OCI-LY7 (cell line): ENCODE results near the gene ZNF574. TPM values are rescaled to one million over a fixed set of nuclear protein-coding genes. Genes with fewer than 3 reads are reported as not detected.

ENCODE experiments used
- BruUV-seq: library from RNA; stranded (reverse); fragments of 400-500 nt; replicated peaks from 2 replicates; lab custom pipeline; 2021; lab: Mats Ljungman, UMichigan
- CTCF ChIA-PET: fragments of 300-600 bp; sonication (Branson Sonifier 250); formaldehyde crosslinking; loops from one replicate; lab custom pipeline; 2022; ENCODE audit warnings: antibody characterized with exemption; ENCODE audit not compliant: unreplicated experiment; lab: Charles Lee
- POLR2A ChIA-PET: fragments of 300-600 bp; sonication (Branson Sonifier 250); formaldehyde crosslinking; loops from one replicate; lab custom pipeline; 2022; ENCODE audit warnings: antibody characterized with exemption; lab: Charles Lee
- DNase-seq: peaks from one replicate; pipeline ENCODE4 v3.0.0-alpha.2; 2015; ENCODE audit warnings: low spot score
- H2AFZ ChIP-seq: fragments of 200-600 bp; sonication (generic), shearing (Covaris generic); 2 replicates; pipeline ENCODE4 v1.6.1; 2014; ENCODE audit warnings: mild to moderate bottlenecking, antibody characterized with exemption, low read length, moderate library complexity
- H3K27ac ChIP-seq: fragments of 200-600 bp; sonication (generic); 2 replicates; pipeline ENCODE4 v1.5.1; 2014; ENCODE audit warnings: mixed run types, low read depth, mild to moderate bottlenecking, moderate library complexity, low read length, inconsistent platforms; ENCODE audit not compliant: poor library complexity, severe bottlenecking
- H3K36me3 ChIP-seq: fragments of 200-600 bp; sonication (generic); 2 replicates; pipeline ENCODE4 v1.6.1; 2014; ENCODE audit warnings: mild to moderate bottlenecking, antibody characterized with exemption, low read length, moderate library complexity, mixed read lengths; ENCODE audit not compliant: insufficient read depth
- H3K4me1 ChIP-seq: fragments of 200-600 bp; sonication (generic); 2 replicates; pipeline ENCODE4 v1.5.1; 2014; ENCODE audit warnings: mild to moderate bottlenecking, low read length; ENCODE audit not compliant: insufficient read depth, poor library complexity, severe bottlenecking
- H3K4me2 ChIP-seq: fragments of 200-600 bp; sonication (generic); 2 replicates; pipeline ENCODE4 v1.6.1; 2014; ENCODE audit warnings: mild to moderate bottlenecking, low read length
- H3K4me3 ChIP-seq: fragments of 200-600 bp; sonication (generic); 2 replicates; pipeline ENCODE4 v1.5.1; 2014; ENCODE audit warnings: mild to moderate bottlenecking, low read depth, low read length; ENCODE audit not compliant: poor library complexity, severe bottlenecking
- H3K79me2 ChIP-seq: fragments of 200-600 bp; sonication (generic); 2 replicates; pipeline ENCODE4 v1.6.1; 2016; ENCODE audit warnings: low read depth, mild to moderate bottlenecking, low read length, moderate library complexity, mixed read lengths; ENCODE audit not compliant: insufficient read depth
- H3K9me2 ChIP-seq: fragments of 200-600 bp; sonication (generic); 2 replicates; pipeline ENCODE4 v1.6.1; 2016; ENCODE audit warnings: mild to moderate bottlenecking, low read length, mixed read lengths; ENCODE audit not compliant: insufficient read depth
- H3K9me3 ChIP-seq: fragments of 200-600 bp; sonication (generic); 2 replicates; pipeline ENCODE4 v1.6.1; 2014; ENCODE audit warnings: mild to moderate bottlenecking, mixed run types, low read length, mixed read lengths
- H4K20me1 ChIP-seq: fragments of 200-600 bp; sonication (generic); 2 replicates; pipeline ENCODE4 v1.6.1; 2014; ENCODE audit warnings: mild to moderate bottlenecking, antibody characterized with exemption, low read length, moderate library complexity, mixed read lengths; ENCODE audit not compliant: insufficient read depth
- EZH2phosphoT487 ChIP-seq: fragments of 200-600 bp; sonication (generic); IDR thresholded peaks from 2 replicates; pipeline ENCODE4 v1.6.1; 2018; ENCODE audit warnings: low read depth, borderline replicate concordance, mild to moderate bottlenecking, mixed run types, antibody characterized with exemption, low read length, moderate library complexity, mixed read lengths
- intact Hi-C: fragments of 100-400 bp; cut with micrococcal nuclease; formaldehyde crosslinking; loops from one replicate; pipeline ENCODE4 v1.10.0; 2022; ENCODE audit not compliant: unreplicated experiment
- total RNA-seq, 2 experiments: library from RNA; depleted of rRNA in 1 of 2; stranded (reverse); fragments of >200 nt in 1 of 2; shearing (Covaris generic) in 1 of 2; gene quantifications; 2 replicates each; pipeline ENCODE4 v1.2.3, GENCODE V29; 2014 to 2022
- TF ChIP-seq, protein P1 (sequence below): fragments of 200-600 bp; sonication (generic); conservative IDR thresholded peaks from 2 replicates; pipeline ENCODE4 v1.5.1; 2014; ENCODE audit warnings: mild to moderate bottlenecking, antibody characterized with exemption, low read length, moderate library complexity, mixed read lengths

The ZNF574 gene
- total RNA-seq, 2 experiments from 2014 or later: 14.5 to 29.3 TPM

DNA sequence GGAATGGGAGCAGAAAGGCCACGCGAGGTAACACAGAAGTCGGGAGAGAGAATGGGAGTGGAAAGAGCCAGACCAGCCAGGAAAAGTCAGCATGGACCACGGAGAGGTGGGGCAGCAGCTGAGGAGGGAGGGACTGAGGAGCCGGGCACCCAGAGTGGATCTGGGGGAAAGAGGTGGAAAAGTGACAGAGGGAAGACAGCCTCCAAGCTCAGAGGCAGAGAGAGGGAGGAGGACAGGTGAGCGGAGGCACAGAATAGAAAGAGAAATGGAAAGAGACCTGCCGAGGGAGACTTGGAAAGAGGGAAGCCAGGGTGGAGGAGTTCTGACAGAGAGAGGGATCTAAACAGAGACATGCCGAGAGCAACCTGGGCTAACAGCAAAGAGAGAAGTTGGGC, 7.6 kb upstream of the ZNF574 start:
- intact Hi-C loops: no loop called here
- H3K4me3 ChIP-seq: no peak overlapping the region
- no peak overlapping the region for H3K4me2 ChIP-seq
- no peaks in the 10 kb centered on the region for H3K4me1 ChIP-seq
- no peak overlapping the region for H2AFZ ChIP-seq
- DNase-seq: no peak
- BruUV-seq: no TSS peak
- CTCF ChIA-PET: no interaction called here
- no peaks in the 10 kb centered on the region for H4K20me1 ChIP-seq
- no peak overlapping the region for H3K27ac ChIP-seq
- POLR2A ChIA-PET: no interaction called here
- TF ChIP-seq, protein P1, sequence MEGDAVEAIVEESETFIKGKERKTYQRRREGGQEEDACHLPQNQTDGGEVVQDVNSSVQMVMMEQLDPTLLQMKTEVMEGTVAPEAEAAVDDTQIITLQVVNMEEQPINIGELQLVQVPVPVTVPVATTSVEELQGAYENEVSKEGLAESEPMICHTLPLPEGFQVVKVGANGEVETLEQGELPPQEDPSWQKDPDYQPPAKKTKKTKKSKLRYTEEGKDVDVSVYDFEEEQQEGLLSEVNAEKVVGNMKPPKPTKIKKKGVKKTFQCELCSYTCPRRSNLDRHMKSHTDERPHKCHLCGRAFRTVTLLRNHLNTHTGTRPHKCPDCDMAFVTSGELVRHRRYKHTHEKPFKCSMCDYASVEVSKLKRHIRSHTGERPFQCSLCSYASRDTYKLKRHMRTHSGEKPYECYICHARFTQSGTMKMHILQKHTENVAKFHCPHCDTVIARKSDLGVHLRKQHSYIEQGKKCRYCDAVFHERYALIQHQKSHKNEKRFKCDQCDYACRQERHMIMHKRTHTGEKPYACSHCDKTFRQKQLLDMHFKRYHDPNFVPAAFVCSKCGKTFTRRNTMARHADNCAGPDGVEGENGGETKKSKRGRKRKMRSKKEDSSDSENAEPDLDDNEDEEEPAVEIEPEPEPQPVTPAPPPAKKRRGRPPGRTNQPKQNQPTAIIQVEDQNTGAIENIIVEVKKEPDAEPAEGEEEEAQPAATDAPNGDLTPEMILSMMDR: no peak
- TF ChIP-seq EZH2phosphoT487: no peak
- no peaks in the 10 kb centered on the region for H3K36me3 ChIP-seq
- no peaks in the 10 kb centered on the region for H3K79me2 ChIP-seq
- no peaks in the 10 kb centered on the region for H3K9me2 ChIP-seq
- H3K9me3 ChIP-seq: no peaks in the 10 kb centered on the region

DNA sequence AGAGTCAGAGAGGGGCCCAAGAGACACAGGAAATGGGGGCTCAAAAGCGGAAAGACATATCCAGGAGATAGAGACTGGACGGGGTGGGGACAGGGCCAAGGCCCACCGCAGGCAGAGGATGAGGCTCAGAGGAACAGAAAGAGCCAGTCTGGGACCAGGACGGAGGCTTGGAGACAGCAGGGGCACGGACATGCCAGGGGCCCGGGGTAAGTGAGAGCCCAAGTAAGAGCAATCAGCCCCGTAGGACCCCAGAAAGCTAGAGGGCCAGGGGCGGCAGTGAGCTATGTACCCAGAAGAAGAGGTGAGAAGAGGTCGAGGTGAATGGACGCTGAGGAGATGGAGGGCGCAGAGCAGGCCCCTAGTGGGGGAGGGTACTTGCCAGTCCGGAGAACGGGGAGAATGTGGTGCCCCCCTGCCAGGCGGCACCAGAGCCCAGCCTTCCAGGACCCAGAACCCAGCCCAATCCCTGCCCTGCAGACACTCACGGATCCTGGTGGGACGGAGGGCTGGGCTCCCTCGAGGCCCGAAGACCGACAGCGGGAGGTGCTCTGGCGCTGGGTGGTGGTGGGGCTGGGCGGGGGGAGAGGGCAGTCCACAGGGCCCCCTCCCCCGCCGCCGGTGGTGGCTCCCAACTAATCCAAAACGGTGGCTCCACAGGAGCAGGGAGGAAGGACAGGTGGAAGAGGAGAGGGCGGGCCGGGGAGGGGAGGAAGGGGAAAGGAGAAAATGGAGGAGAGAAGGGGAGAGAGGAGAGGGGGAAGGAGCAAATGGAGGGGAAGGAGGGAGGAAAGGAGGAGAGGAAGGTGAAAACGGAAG, 7.0 kb upstream of the ZNF574 start:
- intact Hi-C loops: no loop called here
- ChIA-PET CTCF (no interaction called here), POLR2A (no interaction called here)
- no peaks in the 10 kb centered on the region for H3K9me3 ChIP-seq
- no peaks in the 10 kb centered on the region for H3K4me1 ChIP-seq
- no TSS peak for BruUV-seq
- no peak overlapping the region for H2AFZ ChIP-seq
- no peaks in the 10 kb centered on the region for H3K36me3 ChIP-seq
- no peaks in the 10 kb centered on the region for H3K79me2 ChIP-seq
- no peak overlapping the region for H3K27ac ChIP-seq
- no peak for DNase-seq
- H3K4me2 ChIP-seq: no peak overlapping the region
- H4K20me1 ChIP-seq: no peaks in the 10 kb centered on the region
- no peaks in the 10 kb centered on the region for H3K9me2 ChIP-seq
- TF ChIP-seq EZH2phosphoT487: no peak
- TF ChIP-seq, protein P1: no peak
- H3K4me3 ChIP-seq: no peak overlapping the region
